ENCODE data around the gene CTBP1. TPM values are rescaled to one million over a fixed set of nuclear protein-coding genes. Genes with fewer than 3 reads are reported as not detected.

Gene CTBP1
- polyA plus RNA-seq, 1 donor from 2014 or later, result 325 TPM

- H3K27me3 ChIP-seq (ENCODE audit: insufficient read depth, low read depth, low read length), result no peaks in the 10 kb centered on the region
These were observed 4.6 kb downstream of the CTBP1 start for GRCh38 chr4:1244081-1244977.

More at GRCh38 chr4:1244081-1244977, 4.6 kb downstream of the CTBP1 start:
- Histone ChIP-seq H3K9me3 (ENCODE audit: low read length) (no peaks in the 10 kb centered on the region), H3K79me2 (replicated peaks; ENCODE audit: insufficient read depth, low read length) (peaks cover 67% of the 10 kb centered on the region), H3K27ac (ENCODE audit: low read length) (no peak overlapping the region), H3F3A (ENCODE audit: insufficient read depth, low read length, poor library complexity, severe bottlenecking) (no peaks in the 10 kb centered on the region), H3K36me3 (ENCODE audit: insufficient read depth, low read length) (no peaks in the 10 kb centered on the region), H2AFZ (ENCODE audit: low read depth, low read length) (no peak overlapping the region), H4K20me1 (ENCODE audit: insufficient read depth) (peaks cover 29% of the 10 kb centered on the region), H3K4me2 (ENCODE audit: low read length) (no peak overlapping the region), H3K9ac (ENCODE audit: low read length) (no peak overlapping the region), H3K4me3 (ENCODE audit: low read length) (no peak overlapping the region), H3K9me2 (ENCODE audit: insufficient read depth, low read length) (no peaks in the 10 kb centered on the region)
- TF ChIP-seq CTCF (IDR thresholded peaks at IDR 0.05; ENCODE audit: poor library complexity, severe bottlenecking), result no peak
- no peak for TF ChIP-seq POLR2AphosphoS5 (IDR thresholded peaks at IDR 0.05)
- TF ChIP-seq TAF1 (IDR thresholded peaks at IDR 0.05; ENCODE audit: low read depth), result no peak
- TF ChIP-seq REST (IDR thresholded peaks at IDR 0.05; ENCODE audit: borderline replicate concordance), result no peak
- no peak for TF ChIP-seq SMC3 (conservative IDR thresholded peaks at IDR 0.05; ENCODE audit: poor library complexity)
- no peak for TF ChIP-seq EP300 (conservative IDR thresholded peaks at IDR 0.05; ENCODE audit: poor library complexity, severe bottlenecking)
- no peak for TF ChIP-seq EZH2 (IDR thresholded peaks at IDR 0.05; ENCODE audit: borderline replicate concordance, insufficient read depth, low read length, poor library complexity, severe bottlenecking)
- no peak for TF ChIP-seq MXI1 (conservative IDR thresholded peaks at IDR 0.05; ENCODE audit: poor library complexity, severe bottlenecking)
- TF ChIP-seq RAD21 (conservative IDR thresholded peaks at IDR 0.05), result no peak
